Vagina (tissue), 2 donors: Measurements from ENCODE around the gene CES5A. TPM values are rescaled to one million over a fixed set of nuclear protein-coding genes. Genes with fewer than 3 reads are reported as not detected.
"Not testable (repeated sequence)": the region's sequence is repeated elsewhere in the genome, so short reads cannot be mapped to it uniquely, and the experiment has no call there.

Source experiments
- DNase-seq, 2 donors: peaks; one replicate each; pipeline ENCODE4 v3.0.0-alpha.2; 2017; ENCODE audit errors: extremely low spot score in 2 of 2
- H3K27ac ChIP-seq: fragments of 200-600 bp; sonication (generic); one replicate; pipeline ENCODE4 v1.5.1; 2019
- H3K27me3 ChIP-seq: fragments of 200-600 bp; sonication (generic); one replicate; pipeline ENCODE4 v1.5.1; 2019
- H3K36me3 ChIP-seq, 2 donors: fragments of 200-600 bp; sonication (generic); one replicate each; pipeline ENCODE4 v1.5.1; 2017 to 2019
- H3K4me1 ChIP-seq: fragments of 200-600 bp; sonication (generic); one replicate; pipeline ENCODE4 v1.5.1; 2019
- H3K4me3 ChIP-seq, 2 donors: fragments of 200-600 bp; sonication (generic); 1 replicate in 1 of 2; 2 replicates in 1 of 2; pipeline ENCODE4 v1.5.1; 2016 to 2019
- H3K9me3 ChIP-seq: fragments of 200-600 bp; sonication (generic); one replicate; pipeline ENCODE4 v1.5.1; 2019
- POLR2A ChIP-seq, 2 donors: fragments of 450-650 bp; IDR thresholded peaks; one replicate each; pipeline ENCODE4 v1.6.1; 2017; ENCODE audit warnings: antibody characterized with exemption in 2 of 2, mild to moderate bottlenecking in 2 of 2, moderate library complexity in 2 of 2
- POLR2AphosphoS5 ChIP-seq, 2 donors: sonication (generic); formaldehyde crosslinking; IDR thresholded peaks; one replicate each; pipeline ENCODE4 v1.9.0; 2017; ENCODE audit warnings: antibody characterized with exemption in 2 of 2, mild to moderate bottlenecking in 2 of 2, low read depth in 1 of 2; ENCODE audit not compliant: insufficient read depth in 1 of 2
- intact Hi-C: fragments of 100-400 bp; cut with DNase I; formaldehyde crosslinking; loops from one replicate; pipeline ENCODE4 v1.15.1; 2023
- total RNA-seq: library from RNA; depleted of rRNA; stranded (reverse); fragments of >200 nt; gene quantifications from one replicate; pipeline ENCODE4 v1.2.3, GENCODE V29; 2016
- TF ChIP-seq, protein P1 (sequence below), 3 experiments: fragments of 450-650 bp in 2 of 3; fragments of 200-600 bp in 1 of 3; sonication (generic) in 1 of 3; IDR thresholded peaks; one replicate each; pipeline ENCODE4 v1.5.1; 2017 to 2019; ENCODE audit warnings: antibody characterized with exemption in 3 of 3, mild to moderate bottlenecking in 2 of 3, moderate library complexity in 2 of 3

CES5A gene
- total RNA-seq, 1 donor from 2014 or later: not detected

GRCh38 chr16:55914383-55914782 is 39.2 kb upstream of the CES5A start:
- TF ChIP-seq POLR2AphosphoS5 (IDR thresholded peaks at IDR 0.05; ENCODE audit: insufficient read depth in 1 of 2, low read depth in 1 of 2) (no peak), POLR2A (IDR thresholded peaks at IDR 0.05) (no peak)
- TF ChIP-seq, protein P1, sequence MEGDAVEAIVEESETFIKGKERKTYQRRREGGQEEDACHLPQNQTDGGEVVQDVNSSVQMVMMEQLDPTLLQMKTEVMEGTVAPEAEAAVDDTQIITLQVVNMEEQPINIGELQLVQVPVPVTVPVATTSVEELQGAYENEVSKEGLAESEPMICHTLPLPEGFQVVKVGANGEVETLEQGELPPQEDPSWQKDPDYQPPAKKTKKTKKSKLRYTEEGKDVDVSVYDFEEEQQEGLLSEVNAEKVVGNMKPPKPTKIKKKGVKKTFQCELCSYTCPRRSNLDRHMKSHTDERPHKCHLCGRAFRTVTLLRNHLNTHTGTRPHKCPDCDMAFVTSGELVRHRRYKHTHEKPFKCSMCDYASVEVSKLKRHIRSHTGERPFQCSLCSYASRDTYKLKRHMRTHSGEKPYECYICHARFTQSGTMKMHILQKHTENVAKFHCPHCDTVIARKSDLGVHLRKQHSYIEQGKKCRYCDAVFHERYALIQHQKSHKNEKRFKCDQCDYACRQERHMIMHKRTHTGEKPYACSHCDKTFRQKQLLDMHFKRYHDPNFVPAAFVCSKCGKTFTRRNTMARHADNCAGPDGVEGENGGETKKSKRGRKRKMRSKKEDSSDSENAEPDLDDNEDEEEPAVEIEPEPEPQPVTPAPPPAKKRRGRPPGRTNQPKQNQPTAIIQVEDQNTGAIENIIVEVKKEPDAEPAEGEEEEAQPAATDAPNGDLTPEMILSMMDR (IDR thresholded peaks at IDR 0.05): no peak
- H3K4me1 ChIP-seq: peaks cover 26% of the 10 kb centered on the region
- no peaks in the 10 kb centered on the region for H3K9me3 ChIP-seq
- H3K4me3 ChIP-seq: no peak overlapping the region
- no peaks in the 10 kb centered on the region for H3K36me3 ChIP-seq
- intact Hi-C loops: no loop called here
- H3K27me3 ChIP-seq: no peaks in the 10 kb centered on the region
- no peak overlapping the region for H3K27ac ChIP-seq
- no peak for DNase-seq

- H3K9me3 ChIP-seq: no peaks in the 10 kb centered on the region
- H3K4me1 ChIP-seq: peaks cover 26% of the 10 kb centered on the region
- H3K27me3 ChIP-seq: no peaks in the 10 kb centered on the region
- TF ChIP-seq POLR2A (IDR thresholded peaks at IDR 0.05): no peak
- TF ChIP-seq, protein P1 (IDR thresholded peaks at IDR 0.05): no peak
- no peak for TF ChIP-seq POLR2AphosphoS5 (IDR thresholded peaks at IDR 0.05; ENCODE audit: insufficient read depth in 1 of 2, low read depth in 1 of 2)
- H3K36me3 ChIP-seq: no peaks in the 10 kb centered on the region
- intact Hi-C loops: no loop called here
- no peak overlapping the region for H3K27ac ChIP-seq
- no peak overlapping the region for H3K4me3 ChIP-seq
- no peak for DNase-seq
These were observed 38.5 kb upstream of the CES5A start for GRCh38 chr16:55913716-55914115.

GRCh38 chr16:55913121-55913520 is 37.9 kb upstream of the CES5A start:
- H3K9me3 ChIP-seq, H3K27ac ChIP-seq, intact Hi-C loops, H3K36me3 ChIP-seq, H3K27me3 ChIP-seq, DNase-seq, H3K4me3 ChIP-seq: not testable (repeated sequence)
- peaks cover 26% of the 10 kb centered on the region for H3K4me1 ChIP-seq

DNA sequence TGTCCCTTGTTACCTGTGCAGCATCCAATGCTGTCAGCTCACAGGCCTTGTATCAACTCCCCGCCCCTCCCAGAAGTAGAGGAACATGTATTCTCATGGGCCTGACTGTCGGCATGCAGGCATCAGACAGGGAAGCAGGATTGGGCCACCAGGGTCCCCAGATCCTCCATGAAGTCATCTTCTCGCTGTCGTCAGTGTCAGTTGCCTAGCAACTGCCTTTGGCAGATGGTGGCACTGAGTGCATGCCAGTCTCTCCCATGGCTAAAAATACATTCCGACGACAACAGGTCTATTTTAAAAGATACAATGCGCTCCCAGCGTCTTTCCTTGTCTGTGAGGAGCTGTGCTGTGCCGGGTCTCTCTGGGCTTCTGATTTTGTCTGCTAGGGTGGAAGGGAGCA is 36.8 kb upstream of the CES5A start:
- DNase-seq: peak in 1 of 2 donors; percentile 81
- H3K4me1 ChIP-seq: peaks cover 26% of the 10 kb centered on the region
- H3K4me3 ChIP-seq: no peak overlapping the region
- H3K9me3 ChIP-seq: no peaks in the 10 kb centered on the region
- TF ChIP-seq, protein P1 (IDR thresholded peaks at IDR 0.05): no peak
- no peak for TF ChIP-seq POLR2A (IDR thresholded peaks at IDR 0.05)
- TF ChIP-seq POLR2AphosphoS5 (IDR thresholded peaks at IDR 0.05; ENCODE audit: insufficient read depth in 1 of 2, low read depth in 1 of 2): no peak
- intact Hi-C loops: no loop called here
- no peaks in the 10 kb centered on the region for H3K27me3 ChIP-seq
- no peak overlapping the region for H3K27ac ChIP-seq
- H3K36me3 ChIP-seq: no peaks in the 10 kb centered on the region

DNA sequence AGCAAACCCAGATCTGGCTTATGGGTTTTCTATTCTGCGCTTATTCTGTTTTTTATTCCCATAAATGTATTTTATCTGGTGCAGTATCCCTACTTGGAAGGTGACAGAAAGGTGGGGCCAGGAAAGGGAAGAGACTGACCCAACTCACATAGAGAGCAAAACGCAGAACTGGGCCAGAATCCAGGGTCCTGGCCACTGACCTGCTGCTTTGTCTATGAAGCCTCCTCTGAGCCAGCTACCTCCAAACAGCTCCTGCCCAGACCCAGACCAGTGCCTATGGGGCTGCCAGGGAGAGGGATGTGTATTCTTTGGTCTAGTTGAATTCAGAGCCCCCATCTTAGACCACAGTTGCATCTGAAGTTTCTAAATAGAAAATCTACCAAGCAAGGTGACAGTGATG is 36.4 kb upstream of the CES5A start:
- H3K9me3 ChIP-seq: no peaks in the 10 kb centered on the region
- H3K27ac ChIP-seq: no peak overlapping the region
- TF ChIP-seq, protein P1 (IDR thresholded peaks at IDR 0.05): no peak
- TF ChIP-seq POLR2A (IDR thresholded peaks at IDR 0.05) (no peak), POLR2AphosphoS5 (IDR thresholded peaks at IDR 0.05; ENCODE audit: insufficient read depth in 1 of 2, low read depth in 1 of 2) (no peak)
- no peaks in the 10 kb centered on the region for H3K27me3 ChIP-seq
- no peaks in the 10 kb centered on the region for H3K36me3 ChIP-seq
- peaks cover 26% of the 10 kb centered on the region for H3K4me1 ChIP-seq
- peak in 1 of 2 donors; percentile 55 for DNase-seq
- no peak overlapping the region for H3K4me3 ChIP-seq
- intact Hi-C loops: no loop called here

- no peak overlapping the region for H3K27ac ChIP-seq
- no peaks in the 10 kb centered on the region for H3K36me3 ChIP-seq
- TF ChIP-seq, protein P1 (IDR thresholded peaks at IDR 0.05): no peak
- no peak for TF ChIP-seq POLR2AphosphoS5 (IDR thresholded peaks at IDR 0.05; ENCODE audit: insufficient read depth in 1 of 2, low read depth in 1 of 2)
- TF ChIP-seq POLR2A (IDR thresholded peaks at IDR 0.05): no peak
- intact Hi-C loops: no loop called here
- DNase-seq: peak; percentile 65 to 91
- peaks cover 21% of the 10 kb centered on the region for H3K4me1 ChIP-seq
- no peaks in the 10 kb centered on the region for H3K27me3 ChIP-seq
- H3K4me3 ChIP-seq: no peak overlapping the region
- H3K9me3 ChIP-seq: no peaks in the 10 kb centered on the region
These were observed 34.7 kb upstream of the CES5A start for GRCh38 chr16:55909876-55910275.
